ENCODE results near the gene ZNF687.

The ZNF687 gene

DNA sequence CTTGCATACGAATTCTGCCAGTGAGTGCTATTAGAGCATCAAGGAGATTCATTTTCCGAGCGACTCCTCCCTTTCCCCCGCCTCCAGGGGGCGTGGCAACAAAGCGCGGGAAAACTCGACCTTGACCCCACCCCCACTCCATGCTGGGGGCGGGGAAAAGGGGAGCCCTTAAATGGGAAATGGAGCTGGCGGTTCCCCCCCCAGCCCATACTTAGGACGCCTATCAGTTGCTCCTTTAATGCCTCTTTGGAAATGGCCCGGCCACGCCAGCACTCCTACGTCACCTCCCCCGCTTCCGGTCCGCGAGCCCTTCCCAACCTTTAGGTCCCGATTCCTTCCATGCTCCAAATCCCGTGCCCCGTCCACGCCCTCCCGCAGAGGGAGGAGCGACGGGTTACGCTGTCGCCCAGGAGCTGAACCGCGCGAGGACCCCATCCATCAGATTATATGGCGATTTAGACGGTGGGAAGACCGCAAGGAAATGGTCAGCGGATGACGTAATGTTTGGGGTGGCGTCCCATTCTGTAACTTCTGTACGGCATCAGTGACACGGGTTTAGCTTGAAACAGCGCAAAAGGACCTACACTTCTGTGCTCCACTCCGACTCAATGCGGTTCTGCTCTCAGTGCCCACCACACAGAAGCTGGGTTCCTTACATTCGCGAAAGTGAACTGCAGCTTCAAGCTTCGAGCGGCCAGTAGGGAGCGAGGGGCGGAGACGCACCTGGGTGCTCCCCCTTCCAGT lies 702 bp upstream of the ZNF687 start:
- peak; percentile 88 for DNase-seq (ENCODE audit: low read depth, low spot score)

GRCh38 chr1:151282883-151283725 lies 1.0 kb downstream of the ZNF687 start:
- no peak for DNase-seq (ENCODE audit: low read depth, low spot score)

GRCh38 chr1:151284013-151284577 lies 2.0 kb downstream of the ZNF687 start:
- no peak for DNase-seq (ENCODE audit: low read depth, low spot score)

- DNase-seq (ENCODE audit: low read depth, low spot score), result no peak
Measured at GRCh38 chr1:151286619-151287340, 4.7 kb downstream of the ZNF687 start.

- DNase-seq (ENCODE audit: low read depth, low spot score), result no peak
Measured at GRCh38 chr1:151287341-151287699, 5.2 kb downstream of the ZNF687 start.

- no peak for DNase-seq (ENCODE audit: low read depth, low spot score)
Measured at GRCh38 chr1:151287767-151288500, 5.8 kb downstream of the ZNF687 start.

GRCh38 chr1:151288502-151288901 lies 6.4 kb downstream of the ZNF687 start:
- no peak for DNase-seq (ENCODE audit: low read depth, low spot score)

- DNase-seq (ENCODE audit: low read depth, low spot score), result no peak
Measured at GRCh38 chr1:151289080-151289935, 7.2 kb downstream of the ZNF687 start.

- no peak for DNase-seq (ENCODE audit: low read depth, low spot score)
Measured at GRCh38 chr1:151289991-151290708, 8.1 kb downstream of the ZNF687 start.

DNA sequence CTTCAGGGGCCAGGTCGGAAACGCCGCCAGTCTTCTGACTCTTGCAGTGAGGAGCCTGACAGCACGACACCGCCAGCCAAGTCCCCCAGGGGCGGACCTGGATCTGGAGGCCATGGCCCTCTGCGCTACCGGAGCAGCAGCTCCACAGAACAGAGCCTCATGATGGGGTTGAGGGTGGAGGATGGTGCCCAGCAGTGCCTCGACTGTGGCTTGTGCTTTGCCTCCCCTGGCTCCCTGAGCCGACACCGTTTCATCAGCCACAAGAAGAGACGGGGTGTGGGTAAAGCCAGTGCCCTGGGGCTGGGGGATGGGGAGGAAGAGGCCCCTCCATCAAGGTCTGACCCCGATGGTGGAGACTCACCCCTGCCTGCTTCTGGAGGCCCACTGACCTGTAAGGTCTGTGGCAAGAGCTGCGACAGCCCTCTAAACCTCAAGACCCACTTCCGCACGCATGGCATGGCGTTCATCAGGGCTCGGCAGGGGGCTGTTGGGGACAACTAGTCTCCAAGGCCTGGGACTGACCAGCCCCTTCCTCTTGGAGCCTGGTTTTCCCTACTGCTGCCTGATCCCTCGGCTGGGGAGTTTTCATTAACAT lies 8.7 kb downstream of the ZNF687 start:
- no peak for DNase-seq (ENCODE audit: low read depth, low spot score)

DNA sequence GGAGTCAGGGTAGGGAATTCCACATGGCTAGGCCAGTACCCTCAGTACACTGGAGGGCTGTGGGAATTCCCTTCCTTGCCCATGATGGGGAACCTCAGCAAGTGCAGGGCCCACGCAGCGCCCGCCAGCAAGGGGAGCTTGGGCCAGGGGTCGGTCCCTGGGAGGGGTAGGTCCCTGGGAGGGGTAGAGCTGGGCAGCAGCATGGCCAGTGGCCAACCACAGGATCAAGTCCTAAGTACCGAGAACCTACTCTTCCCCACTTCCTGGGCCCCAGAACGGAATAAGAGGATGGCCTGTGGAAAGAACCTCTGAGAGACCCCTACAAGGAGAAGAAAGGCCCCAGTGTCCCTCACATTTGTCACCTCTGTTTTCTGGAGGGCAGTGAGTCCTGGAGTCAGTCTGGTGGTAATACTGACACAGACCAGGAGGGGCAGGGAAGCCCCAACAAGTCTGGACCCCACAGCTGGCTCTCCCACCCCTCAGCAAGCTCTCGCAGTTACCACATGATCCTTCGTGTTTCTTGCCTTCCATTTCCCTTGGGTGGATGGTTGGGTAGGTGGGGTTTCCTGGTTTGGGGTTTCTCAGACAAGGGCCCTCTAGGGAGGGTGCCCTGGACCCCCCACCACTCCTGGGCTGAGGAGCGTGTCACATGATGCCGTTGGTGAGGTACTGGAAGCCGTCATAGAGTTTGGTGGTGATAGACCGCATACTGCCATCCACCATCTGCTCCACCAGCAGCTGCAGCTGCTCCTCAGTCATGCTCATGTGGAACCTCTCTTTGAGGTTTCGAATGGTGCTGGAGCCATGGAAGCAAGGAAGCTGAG lies 10.3 kb downstream of the ZNF687 start:
- no peak for DNase-seq (ENCODE audit: low read depth, low spot score)

DNA sequence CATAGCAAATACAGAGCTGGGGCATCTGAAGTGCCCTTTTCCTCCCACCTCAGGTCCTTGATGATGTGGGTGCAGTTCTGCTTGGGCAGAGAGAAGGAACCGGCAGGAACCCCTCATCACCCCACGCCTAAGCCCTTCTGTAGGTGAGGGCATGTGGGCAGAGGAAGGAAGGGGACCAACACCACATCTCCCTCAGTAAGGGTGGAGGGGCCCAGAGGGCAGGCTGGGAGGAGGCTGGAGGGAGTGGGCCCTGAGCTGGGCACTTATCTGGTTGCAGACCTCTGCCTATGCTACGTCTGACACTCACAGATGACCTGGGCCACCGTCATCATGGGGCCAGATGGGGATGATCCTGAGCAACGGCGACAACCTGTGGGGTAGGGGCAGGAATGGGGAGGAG lies 11.0 kb downstream of the ZNF687 start:
- DNase-seq (ENCODE audit: low read depth, low spot score), result no peak

DNA sequence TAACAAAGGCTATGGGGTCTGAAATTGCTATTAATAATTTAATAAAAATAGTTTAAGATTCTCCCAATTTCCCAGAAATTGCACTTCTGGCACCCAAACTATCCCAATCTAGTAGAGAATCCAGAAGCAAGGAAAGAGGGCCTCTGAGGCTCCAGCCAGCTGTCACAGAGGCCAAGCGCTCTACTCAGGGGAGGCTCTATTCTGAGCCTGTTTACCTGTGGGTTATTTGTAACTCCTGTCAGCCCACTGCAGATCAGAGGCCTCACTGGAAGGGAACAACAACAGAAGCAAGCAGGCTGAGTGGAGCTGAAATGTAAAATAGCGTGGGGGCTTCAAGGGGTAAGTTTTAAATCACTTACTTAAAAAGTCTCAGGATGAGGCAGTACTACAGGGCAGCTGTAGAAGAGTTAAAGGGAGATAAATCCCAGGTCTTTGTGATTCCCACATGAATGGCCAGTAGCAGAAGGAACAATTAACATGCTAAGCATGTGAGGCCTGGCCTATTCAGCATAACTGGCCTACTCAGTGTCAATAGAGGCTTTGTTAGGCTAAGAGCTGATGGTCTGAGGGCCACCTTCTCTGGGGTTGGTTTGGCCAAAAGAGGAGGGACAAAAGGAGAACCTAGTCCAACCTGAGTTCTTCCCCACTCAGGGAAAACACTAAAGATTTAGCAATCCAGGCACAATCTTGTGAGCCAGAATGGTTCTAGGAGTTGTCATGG lies 12.8 kb downstream of the ZNF687 start:
- DNase-seq (ENCODE audit: low read depth, low spot score), result no peak

GRCh38 chr1:151309811-151310323 lies 27.8 kb downstream of the ZNF687 start:
- no peak for DNase-seq (ENCODE audit: low read depth, low spot score)

DNA sequence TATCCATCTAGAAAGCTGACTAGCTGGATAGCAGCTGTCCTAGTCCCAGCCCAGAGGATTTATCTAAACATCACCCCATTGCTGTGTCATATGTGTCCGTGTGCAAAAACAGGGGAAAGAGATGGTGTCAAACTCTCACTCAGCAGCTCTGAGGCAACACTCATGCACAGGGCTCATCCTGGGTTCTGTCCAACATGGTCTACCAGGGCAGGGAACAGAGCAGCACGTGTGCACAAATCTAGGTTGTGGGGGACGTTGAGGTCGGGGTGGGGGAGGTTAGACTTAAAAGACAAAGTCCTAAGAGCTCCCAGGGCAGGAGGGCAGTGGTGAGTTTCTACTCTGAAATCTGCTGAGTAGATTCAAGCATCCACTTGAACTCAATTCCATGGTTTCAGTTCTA lies 28.9 kb downstream of the ZNF687 start:
- DNase-seq (ENCODE audit: low read depth, low spot score), result no peak

GRCh38 chr1:151311589-151312331 lies 29.7 kb downstream of the ZNF687 start:
- DNase-seq (ENCODE audit: low read depth, low spot score), result no peak

- DNase-seq (ENCODE audit: low read depth, low spot score), result no peak
Measured at GRCh38 chr1:151312411-151312810, 30.3 kb downstream of the ZNF687 start.
